Psoas muscle (tissue), 8 donors: ENCODE data around the gene RHOC. TPM values are rescaled to one million over a fixed set of nuclear protein-coding genes. Genes with fewer than 3 reads are reported as not detected.

Source experiments
- ATAC-seq, 4 donors: fragments of 200-7000 bp; cut with Tn5 transposase; one replicate each; pipeline ENCODE4 v1.9.1; 2020; ENCODE audit warnings: moderate library complexity in 3 of 4, mild to moderate bottlenecking in 2 of 4
- DNase-seq, 2 donors: peaks; one replicate each; pipeline ENCODE4 v3.0.0-alpha.2; 2020
- H3K27ac ChIP-seq: fragments of 200-600 bp; one replicate; pipeline ENCODE4 v1.8.0; 2022
- H3K27me3 ChIP-seq, 3 donors: fragments of 200-600 bp in 1 of 3; one replicate each; pipeline versions ENCODE4 v1.6.1 to v1.8.0; 2013 to 2022; ENCODE audit warnings: low read length in 2 of 3, mild to moderate bottlenecking in 2 of 3, moderate library complexity in 1 of 3; ENCODE audit not compliant: insufficient read depth in 3 of 3
- H3K36me3 ChIP-seq, 2 donors: fragments of 200-600 bp in 1 of 2; one replicate each; pipeline versions ENCODE4 v1.6.1 to v1.8.0; 2013 to 2022; ENCODE audit warnings: low read depth in 1 of 2, mild to moderate bottlenecking in 1 of 2, moderate library complexity in 1 of 2; ENCODE audit not compliant: insufficient read depth in 1 of 2
- H3K4me1 ChIP-seq: fragments of 200-600 bp; one replicate; pipeline ENCODE4 v1.8.0; 2022
- H3K4me3 ChIP-seq: fragments of 200-600 bp; one replicate; pipeline ENCODE4 v1.8.0; 2022; ENCODE audit warnings: mild to moderate bottlenecking
- H3K9me3 ChIP-seq: fragments of 200-600 bp; one replicate; pipeline ENCODE4 v1.8.0; 2022
- CTCF ChIP-seq: fragments of 200-600 bp; IDR thresholded peaks from one replicate; pipeline ENCODE4 v1.8.0; 2022; ENCODE audit warnings: antibody characterized with exemption
- WGBS, 3 donors: extraction: QIAGEN DNeasy Blood & Tissue Kit; methylation state at CpG; one replicate each; pipeline versions ENCODE4 v1.1.6 to v1.1.7; 2013; 5-methylcytosine and 5-hydroxymethylcytosine counted together
- intact Hi-C, 2 donors: fragments of 100-400 bp; cut with DNase I; formaldehyde crosslinking; loops; one replicate each; pipeline versions ENCODE4 v1.11.0 to v1.14.2; 2022
- polyA plus RNA-seq, 3 donors: library from polyadenylated mRNA; stranded (reverse); fragments of 200-250 nt; gene quantifications; one replicate each; pipeline ENCODE4 v1.2.3, GENCODE V29; 2013
- total RNA-seq, 4 donors: library from RNA; stranded (reverse); fragmentation: NEBNext Ultra II Directional in 2 of 4; extraction: Animal tissue kit (Norgen Biotek cat#: 25700) in 2 of 4; gene quantifications; one replicate each; pipeline versions ENCODE4 v1.2.1 to v1.2.4, GENCODE V29; 2021 to 2023
- donor health status: healthy with polysubstance abuse.
- donor health status: DM: no; HTN: no; CAD: no; lungs with moderate emphysema.
- donor health status: Bipolar disorder and iron deficiency.
- donor health status: healthy.
- donor health status: DM: yes; HTN: yes; CAD: no.
- donor health status: DM: no; HTN: no; CAD: no.
- donor health status: DM: no; HTN: no; CAD: no.
- donor health status: DM: yes; HTN: yes; CAD: no.

The RHOC gene
- total and polyA plus RNA-seq, 7 donors = 39.1 to 89.7 (median 76.9) TPM

- Histone ChIP-seq H3K4me1 (peaks cover 7% of the 10 kb centered on the region), H3K4me3 (no peak overlapping the region), H3K36me3 (peaks cover 6 to 51% of the 10 kb centered on the region in 2 donors), H3K27me3 (no peaks in the 10 kb centered on the region), H3K9me3 (no peaks in the 10 kb centered on the region), H3K27ac (no peak overlapping the region)
- no peak for TF ChIP-seq CTCF
- WGBS, 3 donors = 76 to 79% (median 78%) methylated on average over 2 of the region's 2 CpGs
- intact Hi-C loops = loop anchor here in 1 of 2 donors (5.0 kb wide), 1 partner anchor 35 kb away; the partner anchor contains the start of gene RHOC
- no peak for ATAC-seq
- DNase-seq = no peak
Measured at GRCh38 chr1:112672009-112672408, 34.9 kb downstream of the RHOC start.

- intact Hi-C loops = no loop called here
- Histone ChIP-seq H3K4me1 (no peaks in the 10 kb centered on the region), H3K27ac (no peak overlapping the region), H3K9me3 (no peaks in the 10 kb centered on the region), H3K36me3 (peaks cover 15 to 100% of the 10 kb centered on the region in 2 donors), H3K27me3 (no peaks in the 10 kb centered on the region), H3K4me3 (no peak overlapping the region)
- WGBS, 3 donors = 92 to 96% (median 94%) methylated on average over 2 of the region's 2 CpGs
- ATAC-seq = no peak
- no peak for TF ChIP-seq CTCF
- no peak for DNase-seq
Measured at GRCh38 chr1:112666946-112667345, 40.0 kb downstream of the RHOC start.

- TF ChIP-seq CTCF = no peak
- no peak overlapping the region for H3K4me3 ChIP-seq
- intact Hi-C loops = no loop called here
- ATAC-seq (no peak), DNase-seq (no peak)
- WGBS, 3 donors = 77 to 91% (median 79%) methylated on average over 3 of the region's 3 CpGs
- H3K36me3 ChIP-seq = peaks cover 17 to 100% of the 10 kb centered on the region in 2 donors
- no peaks in the 10 kb centered on the region for H3K4me1 ChIP-seq
- no peak overlapping the region for H3K27ac ChIP-seq
- H3K27me3 ChIP-seq = no peaks in the 10 kb centered on the region
- H3K9me3 ChIP-seq = no peaks in the 10 kb centered on the region
Measured at GRCh38 chr1:112665857-112666256, 41.1 kb downstream of the RHOC start.

- Histone ChIP-seq H3K27ac (no peak overlapping the region), H3K36me3 (peaks cover 3 to 93% of the 10 kb centered on the region in 2 donors), H3K9me3 (no peaks in the 10 kb centered on the region), H3K4me1 (no peaks in the 10 kb centered on the region), H3K27me3 (no peaks in the 10 kb centered on the region), H3K4me3 (no peak overlapping the region)
- ATAC-seq (no peak), DNase-seq (no peak)
- intact Hi-C loops = no loop called here
- TF ChIP-seq CTCF = no peak
- 95 to 98% (median 97%) methylated on average over 1 of the region's 1 CpG for WGBS, 3 donors
Measured at GRCh38 chr1:112651205-112651604, 55.7 kb downstream of the RHOC start.

Other genes with a start within 250 kb of the RHOC start
- under 1 TPM; 0.32 to 0.86 (median 0.43) TPM for gene WNT2B, start 198.2 kb downstream of the RHOC start, total RNA-seq
- under 1 TPM; 0.18 to 0.40 (median 0.39) TPM for gene WNT2B, start 198.2 kb downstream of the RHOC start, polyA plus RNA-seq
- 10 to 100 TPM; 12.1 to 13.7 (median 12.5) TPM for gene ST7L, start 88.0 kb downstream of the RHOC start, total RNA-seq
- 10 to 100 TPM in 1 of 3 donors, 1 to 10 TPM in 2; 9.0 to 11.0 (median 9.3) TPM for gene ST7L, start 88.0 kb downstream of the RHOC start, polyA plus RNA-seq
- gene CAPZA1, start 87.3 kb downstream of the RHOC start, total RNA-seq = 10 to 100 TPM; 24.2 to 39.1 (median 33.1) TPM
- 10 to 100 TPM; 14.8 to 73.3 (median 58.2) TPM for gene CAPZA1, start 87.3 kb downstream of the RHOC start, polyA plus RNA-seq
- 10 to 100 TPM in 2 of 4 donors, 1 to 10 TPM in 2; 5.3 to 10.6 (median 8.3) TPM for gene MOV10, start 32.5 kb downstream of the RHOC start, total RNA-seq
- 1 to 10 TPM; 4.8 to 6.4 (median 6.4) TPM for gene MOV10, start 32.5 kb downstream of the RHOC start, polyA plus RNA-seq
- gene PPM1J, start 8.2 kb upstream of the RHOC start, total RNA-seq = 1 to 10 TPM; 4.1 to 7.2 (median 6.1) TPM
- gene PPM1J, start 8.2 kb upstream of the RHOC start, polyA plus RNA-seq = 1 to 10 TPM; 4.1 to 8.8 (median 6.0) TPM
- gene SLC16A1, start 249.1 kb upstream of the RHOC start, total RNA-seq = 10 to 100 TPM; 42.3 to 78.9 (median 53.3) TPM
- 10 to 100 TPM; 23.9 to 52.8 (median 30.2) TPM for gene SLC16A1, start 249.1 kb upstream of the RHOC start, polyA plus RNA-seq